RPMI7951 (cell line): Measurements from ENCODE around the gene SYT17. TPM values are rescaled to one million over a fixed set of nuclear protein-coding genes. Genes with fewer than 3 reads are reported as not detected.

Source experiments
- DNase-seq: peaks from one replicate; pipeline ENCODE4 v3.0.0-alpha.2; 2012; ENCODE audit warnings: low read depth
- total RNA-seq: library from RNA; depleted of rRNA; stranded (reverse); fragments of >200 nt; shearing (Covaris generic); gene quantifications from 2 replicates; pipeline ENCODE4 v1.2.3, GENCODE V29; 2014

Gene SYT17
- total RNA-seq, 1 experiment from 2014 or later, result 0.24 TPM

- DNase-seq, result no peak
Measured at GRCh38 chr16:19215705-19216104, 47.7 kb downstream of the SYT17 start.

DNA sequence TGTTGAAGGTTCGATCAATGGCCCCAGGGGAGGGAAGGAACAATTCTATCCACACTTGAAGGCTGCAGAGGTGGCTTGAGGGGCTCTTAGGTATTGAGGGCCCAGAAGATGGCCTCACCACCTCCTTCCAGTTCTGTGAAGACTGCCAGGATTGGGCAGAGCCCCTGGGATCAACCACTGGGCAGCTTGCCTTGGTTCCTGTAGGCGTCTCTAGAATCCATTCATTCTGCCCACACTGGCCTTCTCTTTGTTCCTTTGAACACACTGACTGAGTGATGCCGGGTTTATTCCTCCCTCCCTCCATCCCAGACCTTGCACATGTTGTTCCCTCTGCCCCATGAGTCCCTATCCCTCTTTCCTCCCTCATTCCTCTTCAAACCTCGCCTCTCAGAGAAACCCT lies 50.5 kb downstream of the SYT17 start:
- no peak for DNase-seq

DNA sequence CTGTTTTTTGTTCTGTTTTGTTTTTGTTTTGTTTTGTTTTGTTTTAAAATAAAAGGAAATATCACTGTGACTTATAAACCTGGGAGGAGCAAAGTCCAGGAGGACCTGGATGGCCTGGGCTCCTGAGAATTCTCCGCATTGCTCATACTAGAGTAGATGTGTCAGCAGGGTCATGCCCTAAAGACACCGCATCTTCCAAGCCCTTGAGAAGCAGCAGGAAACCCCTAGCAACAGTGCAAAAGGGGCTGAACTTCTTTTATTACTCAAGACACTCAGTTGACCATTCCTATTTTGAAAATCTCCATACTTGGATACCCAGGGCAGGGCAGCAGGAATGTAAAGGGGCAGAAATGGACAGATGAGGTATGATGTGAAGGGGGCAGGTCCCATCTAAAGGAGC lies 51.8 kb downstream of the SYT17 start:
- no peak for DNase-seq

GRCh38 chr16:19223235-19224170 lies 55.5 kb downstream of the SYT17 start:
- peak; percentile 29 for DNase-seq

GRCh38 chr16:19225651-19226050 lies 57.6 kb downstream of the SYT17 start:
- no peak for DNase-seq

GRCh38 chr16:19227643-19228042 lies 59.6 kb downstream of the SYT17 start:
- DNase-seq, result no peak

DNA sequence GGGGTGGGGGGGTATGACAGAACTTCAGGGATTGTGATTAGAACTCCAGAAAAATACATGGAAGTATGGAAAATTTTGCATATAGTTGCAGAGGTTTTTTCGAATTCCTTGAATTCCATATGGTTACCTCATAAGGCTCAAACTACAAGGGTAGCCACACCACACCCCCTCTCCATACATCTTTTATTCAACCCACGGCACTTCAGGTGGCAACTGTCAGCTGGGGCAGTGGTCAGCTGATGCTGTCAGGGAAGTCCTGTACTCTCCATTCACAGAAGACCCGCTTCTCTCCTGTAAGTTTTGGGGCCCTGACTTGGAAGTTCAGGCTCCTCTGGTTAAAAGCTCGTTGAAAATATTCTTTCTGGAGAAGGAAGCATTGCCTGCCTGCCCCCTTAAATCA lies 60.0 kb downstream of the SYT17 start:
- DNase-seq, result no peak

- no peak for DNase-seq
Measured at GRCh38 chr16:19228575-19228974, 60.5 kb downstream of the SYT17 start.

- DNase-seq, result no peak
Measured at GRCh38 chr16:19230575-19230974, 62.5 kb downstream of the SYT17 start.

- DNase-seq, result no peak
Measured at GRCh38 chr16:19231881-19232280, 63.8 kb downstream of the SYT17 start.

DNA sequence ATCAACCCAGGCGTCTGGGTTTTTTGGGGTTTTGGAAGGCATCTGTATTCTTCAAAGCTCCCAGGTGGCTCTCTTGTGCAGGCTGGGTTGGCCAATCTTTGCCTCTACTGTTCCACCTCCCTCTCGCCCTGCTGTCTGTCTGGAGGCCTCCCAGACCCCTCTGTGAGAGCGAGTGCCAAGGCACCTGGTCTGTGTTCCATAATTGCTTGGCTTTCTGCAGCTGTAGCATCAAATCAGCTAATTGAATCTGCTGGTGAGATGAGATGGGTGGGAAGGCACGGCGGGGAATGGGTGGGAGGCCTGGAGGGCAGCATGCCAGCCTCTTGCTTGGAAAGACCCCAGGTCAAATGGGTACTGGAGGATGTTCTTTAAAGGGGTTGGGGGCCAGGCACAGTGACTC lies 64.9 kb downstream of the SYT17 start:
- DNase-seq, result no peak

DNA sequence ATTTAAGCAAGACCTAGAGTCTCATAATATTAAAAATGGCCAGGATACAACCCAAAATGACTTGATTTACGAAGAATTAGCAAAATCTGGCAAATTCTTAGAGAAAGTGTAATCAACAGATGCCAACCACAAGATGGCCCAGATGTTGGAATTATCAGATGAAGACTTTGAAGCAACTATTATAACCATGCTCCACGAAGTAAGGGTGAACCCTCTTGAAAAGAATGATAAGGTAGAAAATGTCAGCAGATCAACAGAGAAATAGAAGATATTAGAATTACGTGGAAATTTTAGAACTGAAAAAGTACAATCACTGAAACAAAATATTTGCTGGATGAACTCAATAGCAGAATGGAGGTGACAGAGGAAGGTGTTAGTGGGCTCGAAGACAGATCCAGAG lies 67.4 kb downstream of the SYT17 start:
- no peak for DNase-seq

GRCh38 chr16:19235886-19236285 lies 67.8 kb downstream of the SYT17 start:
- DNase-seq, result no peak

GRCh38 chr16:19236561-19237209 lies 68.6 kb downstream of the SYT17 start:
- no peak for DNase-seq

DNA sequence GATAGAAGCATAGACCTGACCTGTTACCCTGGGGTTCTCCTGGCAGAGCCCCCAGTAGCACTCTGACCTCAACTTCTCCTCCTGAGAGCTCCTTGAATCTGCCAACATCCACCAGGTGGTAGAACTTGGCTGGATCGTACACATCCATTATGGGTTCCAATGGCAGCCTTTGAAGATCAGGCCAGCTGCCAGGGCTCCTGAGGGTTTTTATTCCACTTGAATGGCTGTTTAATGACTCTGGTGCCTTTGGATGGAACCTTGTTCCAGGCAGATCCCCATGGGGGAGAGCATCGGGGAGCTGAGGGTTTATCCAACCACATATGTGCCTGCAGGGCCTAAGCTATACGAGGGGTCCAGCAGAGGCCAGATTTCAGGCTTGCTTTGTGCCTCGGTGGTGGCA lies 70.4 kb downstream of the SYT17 start:
- DNase-seq, result no peak

DNA sequence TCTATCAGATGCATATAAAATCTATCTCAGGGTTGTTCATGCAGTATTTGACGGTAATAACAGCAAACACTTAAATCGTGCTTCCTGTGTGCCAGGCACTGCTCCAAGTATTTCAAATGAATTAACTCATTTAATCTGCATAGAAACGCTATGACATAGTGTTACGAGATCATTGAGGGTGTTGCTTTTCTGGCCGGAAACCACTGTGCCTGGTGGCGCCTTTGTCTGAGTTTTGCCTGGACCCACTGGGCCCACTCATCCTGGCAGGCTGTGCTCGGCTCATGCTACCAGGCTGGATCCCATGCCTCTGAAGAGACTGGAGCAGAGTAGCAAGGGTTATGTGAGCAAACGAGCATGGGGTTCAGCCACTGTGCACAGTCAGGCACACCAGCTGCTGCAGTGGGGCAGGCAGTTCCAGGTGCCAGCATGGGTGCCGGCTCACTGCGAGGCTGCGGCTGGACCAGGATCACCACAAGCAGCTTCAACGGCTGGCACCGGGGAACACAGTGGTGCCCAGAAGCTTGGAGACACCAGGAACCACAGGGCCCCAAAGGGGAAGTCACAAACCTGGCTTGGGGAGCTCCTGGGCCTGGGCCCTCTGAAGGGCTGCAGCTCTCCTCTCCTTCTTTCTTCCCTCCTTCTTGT lies 71.6 kb downstream of the SYT17 start:
- DNase-seq, result no peak

DNA sequence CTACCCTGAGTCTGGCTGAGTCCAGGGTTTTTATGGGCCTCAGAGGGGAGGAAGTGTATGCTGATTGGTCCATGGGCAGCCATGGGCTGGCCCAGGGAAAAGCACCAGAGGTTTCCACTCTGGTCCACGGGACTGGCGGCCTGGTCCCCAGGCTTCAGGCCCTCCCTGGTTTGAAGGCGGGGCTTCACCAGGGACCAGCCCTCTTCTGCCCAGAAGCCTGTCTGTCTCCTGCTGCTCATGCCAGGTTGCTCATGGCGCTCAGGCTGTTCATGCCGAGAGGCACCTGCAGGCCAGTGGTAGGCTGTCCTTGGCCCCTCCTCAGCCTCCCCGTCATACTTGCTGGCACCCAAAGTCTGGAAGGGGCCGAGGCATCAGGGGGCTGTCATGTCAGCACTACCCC lies 72.5 kb downstream of the SYT17 start:
- no peak for DNase-seq

DNA sequence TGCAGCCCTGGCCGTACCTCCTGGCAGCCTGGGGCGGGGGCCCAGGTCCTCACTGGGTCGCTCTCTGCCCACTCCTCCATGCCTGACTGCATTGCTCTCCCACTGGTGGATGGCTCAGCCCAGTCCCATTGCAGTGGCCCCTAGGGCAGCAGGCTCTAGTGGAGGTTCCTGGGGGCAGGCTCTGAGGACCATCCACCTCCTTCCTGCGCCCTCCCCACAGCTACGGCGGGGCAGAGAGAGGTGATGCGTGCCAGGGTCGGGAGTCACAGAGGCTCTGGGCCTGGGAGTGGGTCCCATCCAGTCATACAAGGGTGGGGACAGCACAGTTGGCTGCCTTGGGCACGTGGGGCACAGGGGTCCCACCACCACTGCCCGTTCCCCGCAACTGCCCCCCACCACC lies 73.5 kb downstream of the SYT17 start:
- DNase-seq, result no peak

GRCh38 chr16:19242186-19242585 lies 74.1 kb downstream of the SYT17 start:
- no peak for DNase-seq

GRCh38 chr16:19242987-19243575 lies 75.0 kb downstream of the SYT17 start:
- DNase-seq, result no peak

- no peak for DNase-seq
Measured at GRCh38 chr16:19245326-19245925, 77.4 kb downstream of the SYT17 start.

- DNase-seq, result no peak
Measured at GRCh38 chr16:19252904-19253303, 84.9 kb downstream of the SYT17 start.
